SK-N-SH (cell line): ENCODE measurements around the gene PRSS56. TPM values are rescaled to one million over a fixed set of nuclear protein-coding genes. Genes with fewer than 3 reads are reported as not detected.

ENCODE experiments used
- CTCF ChIA-PET: fragments of 300-600, 350-600 bp; formaldehyde crosslinking; extraction: SDS; loops from one replicate; lab custom pipeline; 2021; lab: Yijun Ruan, JAX
- POLR2A ChIA-PET: fragments of 350-600 bp; sonication (Branson Sonifier 250); formaldehyde crosslinking; extraction: SDS; loops from one replicate; lab custom pipeline; 2020; ENCODE audit warnings: antibody characterized with exemption, inconsistent platforms; lab: Yijun Ruan, JAX
- DNase-seq: peaks from one replicate; pipeline ENCODE4 v3.0.0; 2012
- H2AFZ ChIP-seq: fragments of 200-600 bp; sonication (generic); 2 replicates; pipeline ENCODE4 v1.8.1; 2016; ENCODE audit warnings: antibody characterized with exemption, mild to moderate bottlenecking, low read depth
- H3F3A ChIP-seq: fragments of 200-600 bp; sonication (generic); replicated peaks from 2 replicates; pipeline ENCODE3; 2016; ENCODE audit warnings: antibody characterized with exemption, mild to moderate bottlenecking; ENCODE audit not compliant: insufficient read depth
- H3K27ac ChIP-seq, 2 experiments: fragments of 200-500 bp in 1 of 2; fragments of 200-600 bp in 1 of 2; sonication (Bioruptor generic) in 1 of 2; sonication (generic), shearing (Covaris generic) in 1 of 2; 2 replicates each; pipeline versions ENCODE4 v1.5.1 to v1.6.1; 2014 to 2016; ENCODE audit warnings: low read depth in 2 of 2, inconsistent platforms in 1 of 2, low read length in 1 of 2, mild to moderate bottlenecking in 1 of 2, mixed read lengths in 1 of 2
- H3K27me3 ChIP-seq: fragments of 200-600 bp; sonication (generic), shearing (Covaris generic); 2 replicates; pipeline ENCODE4 v1.6.1; 2016; ENCODE audit warnings: mixed run types; ENCODE audit not compliant: insufficient read depth
- H3K36me3 ChIP-seq, 2 experiments: fragments of 200-500 bp in 1 of 2; fragments of 200-600 bp in 1 of 2; sonication (Bioruptor generic) in 1 of 2; sonication (generic) in 1 of 2; replicated peaks in 1 of 2; 2 replicates each; pipeline versions ENCODE3 to v1.5.1; 2014 to 2016; ENCODE audit warnings: low read length in 1 of 2, mild to moderate bottlenecking in 1 of 2; ENCODE audit not compliant: insufficient read depth in 2 of 2, control insufficient read depth in 1 of 2
- H3K4me1 ChIP-seq, 2 experiments: fragments of 200-500 bp in 1 of 2; fragments of 200-600 bp in 1 of 2; sonication (Bioruptor generic) in 1 of 2; sonication (generic), shearing (Covaris generic) in 1 of 2; 2 replicates each; pipeline versions ENCODE4 v1.5.1 to v1.6.1; 2014 to 2016; ENCODE audit warnings: low read depth in 1 of 2, low read length in 1 of 2, mixed run types in 1 of 2; ENCODE audit not compliant: insufficient read depth in 2 of 2, control insufficient read depth in 1 of 2
- H3K4me2 ChIP-seq: fragments of 200-600 bp; sonication (generic), shearing (Covaris generic); 2 replicates; pipeline ENCODE4 v1.6.1; 2017; ENCODE audit warnings: mixed run types
- H3K4me3 ChIP-seq, 2 experiments: fragments of 200-500 bp in 1 of 2; fragments of 200-600 bp in 1 of 2; sonication (Bioruptor generic) in 1 of 2; sonication (generic), shearing (Covaris generic) in 1 of 2; 2 replicates each; pipeline versions ENCODE4 v1.5.1 to v1.8.1; 2014 to 2016; ENCODE audit warnings: low read depth in 2 of 2, inconsistent platforms in 1 of 2, low read length in 1 of 2, mild to moderate bottlenecking in 1 of 2, mixed read lengths in 1 of 2, moderate library complexity in 1 of 2
- H3K79me2 ChIP-seq: fragments of 200-600 bp; sonication (generic); 2 replicates; pipeline ENCODE4 v1.8.1; 2017; ENCODE audit warnings: mild to moderate bottlenecking; ENCODE audit not compliant: insufficient read depth
- H3K9ac ChIP-seq: fragments of 200-600 bp; sonication (generic); 2 replicates; pipeline ENCODE4 v1.6.1; 2017; ENCODE audit warnings: mixed run types
- H3K9me2 ChIP-seq: fragments of 200-600 bp; sonication (generic); 2 replicates; pipeline ENCODE4 v1.6.1; 2017; ENCODE audit warnings: mixed run types
- H3K9me3 ChIP-seq: fragments of 200-600 bp; sonication (generic); 2 replicates; pipeline ENCODE4 v1.6.1; 2017; ENCODE audit warnings: mixed run types, mild to moderate bottlenecking, moderate library complexity
- H4K20me1 ChIP-seq: fragments of 200-600 bp; sonication (generic); 2 replicates; pipeline ENCODE4 v1.6.1; 2017; ENCODE audit warnings: mild to moderate bottlenecking, mixed run types; ENCODE audit not compliant: insufficient read depth
- CTCF ChIP-seq: fragments of 200-600 bp; sonication (generic); IDR thresholded peaks from 2 replicates; pipeline ENCODE4 v1.6.1; 2017; ENCODE audit warnings: antibody characterized with exemption, mild to moderate bottlenecking, moderate library complexity
- ELF1 ChIP-seq: IDR thresholded peaks from 2 replicates; pipeline ENCODE4 v1.4.0; 2012
- EZH2phosphoT487 ChIP-seq: fragments of 200-600 bp; sonication (generic); IDR thresholded peaks from 2 replicates; pipeline ENCODE4 v1.6.1; 2017; ENCODE audit warnings: low read depth, mixed run types, mild to moderate bottlenecking, antibody characterized with exemption, moderate library complexity, borderline replicate concordance
- FOXJ3 ChIP-seq: sonication (generic); formaldehyde crosslinking; IDR thresholded peaks from 2 replicates; pipeline ENCODE4 v1.5.1; 2020; ENCODE audit warnings: mild to moderate bottlenecking, missing genetic modification reagents
- FOXM1 ChIP-seq: IDR thresholded peaks from 2 replicates; pipeline ENCODE4 v1.4.0; 2012; ENCODE audit warnings: low read depth, mild to moderate bottlenecking
- GATA2 ChIP-seq: sonication (generic); formaldehyde crosslinking; IDR thresholded peaks from 2 replicates; pipeline ENCODE4 v1.5.0; 2020; ENCODE audit warnings: mild to moderate bottlenecking, missing genetic modification reagents
- IRF3 ChIP-seq: fragments of 150-350 bp; IDR thresholded peaks from 2 replicates; pipeline ENCODE4 v1.6.1; 2016; ENCODE audit warnings: mild to moderate bottlenecking, low read depth, low read length
- MAX ChIP-seq: IDR thresholded peaks from 2 replicates; pipeline ENCODE4 v1.4.0; 2012; ENCODE audit warnings: low read depth
- MXI1 ChIP-seq: IDR thresholded peaks from 2 replicates; pipeline ENCODE4 v1.6.1; 2012; ENCODE audit warnings: mild to moderate bottlenecking, low read depth, low read length, improper control_type of control experiment
- PBX3 ChIP-seq: IDR thresholded peaks from 2 replicates; pipeline ENCODE4; 2012
- RAD21 ChIP-seq: IDR thresholded peaks from 2 replicates; pipeline ENCODE4 v1.6.1; 2012; ENCODE audit warnings: mild to moderate bottlenecking, low read length
- RFX5 ChIP-seq: IDR thresholded peaks from 2 replicates; pipeline ENCODE4 v1.6.1; 2012; ENCODE audit warnings: mild to moderate bottlenecking, improper control_type of control experiment, low read length
- SIN3A ChIP-seq: IDR thresholded peaks from 2 replicates; pipeline ENCODE4 v1.6.1; 2012; ENCODE audit warnings: low read depth, mild to moderate bottlenecking, low read length, moderate library complexity, borderline replicate concordance
- TCF12 ChIP-seq: IDR thresholded peaks from 2 replicates; pipeline ENCODE4 v1.4.0; 2012
- WGBS: methylation state at CpG from one replicate; pipeline ENCODE4 v1.1.6; 2017; ENCODE audit warnings: low lambda C conversion rate; 5-methylcytosine and 5-hydroxymethylcytosine counted together
- polyA plus RNA-seq, 3 experiments: library from polyadenylated mRNA; depleted of rRNA; stranded (reverse); fragments of >200 nt; gene quantifications; 2 replicates each; pipeline ENCODE4 v1.2.3, GENCODE V29; 2012

PRSS56 gene
- polyA plus RNA-seq, 1 of the 3 experiments (the other 2 are of a cell fraction): not detected

GRCh38 chr2:232538671-232539070 is 18.5 kb downstream of the PRSS56 start:
- CTCF ChIA-PET: interaction anchor here (1.0 to 1.9 kb wide), 2 partner anchors 17 to 612 kb away, joined by 3 to 6 read pairs; partner anchors contain the start of gene NPPC
- WGBS: 34% methylated on average over 4 of the region's 4 CpGs

More at GRCh38 chr2:232538671-232539070, 18.5 kb downstream of the PRSS56 start:
- no peaks in the 10 kb centered on the region for H3F3A ChIP-seq
- POLR2A ChIA-PET: interaction anchor here (0.5 to 1.5 kb wide), 3 partner anchors 9 to 1368 kb away, joined by 3 to 5 read pairs (median 3); partner anchors contain the start of genes EIF4E2 and TIGD1
- H3K9me3 ChIP-seq: no peaks in the 10 kb centered on the region
- no peaks in the 10 kb centered on the region for H3K9me2 ChIP-seq
- H4K20me1 ChIP-seq: no peaks in the 10 kb centered on the region
- no peaks in the 10 kb centered on the region; a peak in 1 of 4 replicates for H3K4me1 ChIP-seq
- no peak overlapping the region for H2AFZ ChIP-seq
- H3K9ac ChIP-seq: no peak overlapping the region
- H3K4me3 ChIP-seq: no peak overlapping the region
- H3K4me2 ChIP-seq: no peak overlapping the region
- no peaks in the 10 kb centered on the region for H3K36me3 ChIP-seq
- H3K27me3 ChIP-seq: no peaks in the 10 kb centered on the region
- no peak for DNase-seq
- no peak overlapping the region for H3K27ac ChIP-seq
- H3K79me2 ChIP-seq: no peaks in the 10 kb centered on the region
- TF ChIP-seq EZH2phosphoT487 (no peak), RAD21 (no peak), TCF12 (no peak), FOXJ3 (CRISPR knock-in tag) (no peak), MXI1 (no peak), RFX5 (no peak), SIN3A (no peak), PBX3 (no peak), ELF1 (no peak), CTCF (no peak), FOXM1 (no peak), GATA2 (CRISPR knock-in tag) (no peak), IRF3 (no peak), MAX (no peak)
